Ovary (tissue), 9 donors: ENCODE data around the gene AHR. TPM values are rescaled to one million over a fixed set of nuclear protein-coding genes. Genes with fewer than 3 reads are reported as not detected.
"Not testable (repeated sequence)": the region's sequence is repeated elsewhere in the genome, so short reads cannot be mapped to it uniquely, and the experiment has no call there.

Source experiments
- DNase-seq, 5 donors: peaks; one replicate each; pipeline ENCODE4 v3.0.0-alpha.2; 2019 to 2020
- H3K27ac ChIP-seq, 2 donors: fragments of 200-600 bp; one replicate each; pipeline versions ENCODE4 v1.5.1 to v1.8.0; 2019 to 2022
- H3K27me3 ChIP-seq: fragments of 200-600 bp; one replicate; pipeline ENCODE4 v1.8.0; 2022
- H3K36me3 ChIP-seq: fragments of 200-600 bp; sonication (generic); one replicate; pipeline ENCODE4 v1.5.1; 2019
- H3K4me1 ChIP-seq: one replicate; pipeline ENCODE4 v1.8.1; 2013; ENCODE audit warnings: mild to moderate bottlenecking, moderate library complexity; ENCODE audit not compliant: insufficient read depth
- H3K4me3 ChIP-seq: fragments of 200-600 bp; sonication (generic); one replicate; pipeline ENCODE4 v1.5.1; 2017
- H3K9me3 ChIP-seq, 2 donors: fragments of 200-600 bp in 1 of 2; sonication (generic) in 1 of 2; one replicate each; pipeline versions ENCODE4 v1.5.1 to v1.8.1; 2013 to 2019; ENCODE audit warnings: mild to moderate bottlenecking in 1 of 2, moderate library complexity in 1 of 2
- CTCF ChIP-seq, 3 donors: fragments of 450-650 bp in 2 of 3; fragments of 200-600 bp in 1 of 3; IDR thresholded peaks; one replicate each; pipeline versions ENCODE4 v1.5.1 to v1.8.0; 2016 to 2022; ENCODE audit warnings: antibody characterized with exemption in 3 of 3, mild to moderate bottlenecking in 1 of 3
- EP300 ChIP-seq: sonication (generic); formaldehyde crosslinking; IDR thresholded peaks from one replicate; pipeline ENCODE4 v1.6.1; 2017; ENCODE audit warnings: antibody characterized with exemption
- POLR2A ChIP-seq: fragments of 450-650 bp; IDR thresholded peaks from one replicate; pipeline ENCODE4 v1.6.1; 2017; ENCODE audit warnings: antibody characterized with exemption, mild to moderate bottlenecking, moderate library complexity
- WGBS, 3 donors: extraction: QIAGEN DNeasy Blood & Tissue Kit in 1 of 3; methylation state at CpG; one replicate each; pipeline versions ENCODE4 v1.1.5 to v1.1.7; 2013 to 2017; 5-methylcytosine and 5-hydroxymethylcytosine counted together
- intact Hi-C, 4 donors: fragments of 100-400 bp; cut with DNase I; formaldehyde crosslinking; loops; one replicate each; pipeline versions ENCODE4 v1.11.0 to v1.15.1; 2022 to 2023
- polyA plus RNA-seq, 2 donors: library from polyadenylated mRNA; stranded (reverse); fragments of 200-250 nt in 1 of 2; fragments of 350-450 nt in 1 of 2; fragmentation: Illumina TruSeq in 1 of 2; extraction: RNeasy Lipid Tissue Mini Kit (QIAGEN cat#74804) in 1 of 2; gene quantifications; one replicate each; pipeline ENCODE4 v1.2.3, GENCODE V29; 2013 to 2014
- total RNA-seq, 7 donors: library from RNA; depleted of rRNA in 2 of 7; stranded (reverse); fragments of >200 nt in 2 of 7; fragmentation: NEBNext Ultra II Directional in 3 of 7; extraction: Animal tissue kit (Norgen Biotek cat#: 25700) in 3 of 7; gene quantifications; one replicate each; pipeline versions ENCODE4 v1.1.0 to v1.2.4, GENCODE V29; 2016 to 2023
- donor health status: DM: no; HTN: no; CAD: no; lungs with moderate emphysema.
- donor health status: DM: no; HTN: no; CAD: no.
- donor health status: Bipolar disorder and iron deficiency.
- donor health status: DM: yes; HTN: yes; CAD: no.
- donor health status: DM: no; HTN: no; CAD: no.
- donor health status: DM: yes; HTN: yes; CAD: no.

Gene AHR
- total and polyA plus RNA-seq, 9 donors = 9.7 to 105 (median 40.9) TPM

- Histone ChIP-seq H3K36me3 (no peaks in the 10 kb centered on the region), H3K27me3 (no peaks in the 10 kb centered on the region), H3K9me3 (no peaks in the 10 kb centered on the region), H3K27ac (no peak overlapping the region), H3K4me1 (peaks cover 12% of the 10 kb centered on the region), H3K4me3 (no peak overlapping the region)
- no peak for DNase-seq
- intact Hi-C loops = no loop called here
- TF ChIP-seq EP300 (no peak), CTCF (IDR thresholded peaks at IDR 0.05) (no peak), POLR2A (no peak)
- 66 to 85% (median 80%) methylated on average over 5 of the region's 5 CpGs for WGBS, 3 donors
Observed at GRCh38 chr7:17374654-17375053, 76.2 kb downstream of the AHR start.

- intact Hi-C loops = no loop called here
- Histone ChIP-seq H3K4me3 (no peak overlapping the region), H3K4me1 (peaks cover 3% of the 10 kb centered on the region), H3K36me3 (no peaks in the 10 kb centered on the region), H3K9me3 (no peaks in the 10 kb centered on the region), H3K27me3 (no peaks in the 10 kb centered on the region), H3K27ac (no peak overlapping the region)
- DNase-seq = no peak
- 85 to 90% (median 88%) methylated on average over 1 of the region's 1 CpG for WGBS, 3 donors
- TF ChIP-seq CTCF (IDR thresholded peaks at IDR 0.05) (no peak), EP300 (no peak), POLR2A (no peak)
Observed at GRCh38 chr7:17376595-17376994, 78.1 kb downstream of the AHR start.

- H3K36me3 ChIP-seq = no peaks in the 10 kb centered on the region
- DNase-seq = no peak
- intact Hi-C loops = no loop called here
- H3K4me3 ChIP-seq = no peak overlapping the region
- no peak overlapping the region for H3K27ac ChIP-seq
- H3K27me3 ChIP-seq = no peaks in the 10 kb centered on the region
- no peaks in the 10 kb centered on the region for H3K9me3 ChIP-seq
- H3K4me1 ChIP-seq = no peaks in the 10 kb centered on the region
- 77 to 88% (median 79%) methylated on average over 4 of the region's 4 CpGs for WGBS, 3 donors
- TF ChIP-seq POLR2A = no peak
- no peak for TF ChIP-seq CTCF (IDR thresholded peaks at IDR 0.05)
- TF ChIP-seq EP300 = no peak
Observed at GRCh38 chr7:17380736-17381662, 82.5 kb downstream of the AHR start.

GRCh38 chr7:17382408-17383354, 84.2 kb downstream of the AHR start:
- H3K9me3 ChIP-seq, H3K27ac ChIP-seq, H3K4me1 ChIP-seq, H3K36me3 ChIP-seq, H3K4me3 ChIP-seq, H3K27me3 ChIP-seq, DNase-seq, intact Hi-C loops: not testable (repeated sequence)
- WGBS, 3 donors = 69 to 71% (median 70%) methylated on average over 8 of the region's 8 CpGs
